Stimulated activated CD4-positive, alpha-beta T cell treated with anti-CD3 and anti-CD28 coated beads, Interleukin-15, amount 100 ng/mL, for 48 hours (primary cell): ENCODE measurements around the gene CTNNBL1.

Experiments used
- DNase-seq, 2 donors: peaks; one replicate each; pipeline ENCODE4 v3.0.0-alpha.2; 2020; ENCODE audit warnings: low read depth in 2 of 2

The CTNNBL1 gene

DNA sequence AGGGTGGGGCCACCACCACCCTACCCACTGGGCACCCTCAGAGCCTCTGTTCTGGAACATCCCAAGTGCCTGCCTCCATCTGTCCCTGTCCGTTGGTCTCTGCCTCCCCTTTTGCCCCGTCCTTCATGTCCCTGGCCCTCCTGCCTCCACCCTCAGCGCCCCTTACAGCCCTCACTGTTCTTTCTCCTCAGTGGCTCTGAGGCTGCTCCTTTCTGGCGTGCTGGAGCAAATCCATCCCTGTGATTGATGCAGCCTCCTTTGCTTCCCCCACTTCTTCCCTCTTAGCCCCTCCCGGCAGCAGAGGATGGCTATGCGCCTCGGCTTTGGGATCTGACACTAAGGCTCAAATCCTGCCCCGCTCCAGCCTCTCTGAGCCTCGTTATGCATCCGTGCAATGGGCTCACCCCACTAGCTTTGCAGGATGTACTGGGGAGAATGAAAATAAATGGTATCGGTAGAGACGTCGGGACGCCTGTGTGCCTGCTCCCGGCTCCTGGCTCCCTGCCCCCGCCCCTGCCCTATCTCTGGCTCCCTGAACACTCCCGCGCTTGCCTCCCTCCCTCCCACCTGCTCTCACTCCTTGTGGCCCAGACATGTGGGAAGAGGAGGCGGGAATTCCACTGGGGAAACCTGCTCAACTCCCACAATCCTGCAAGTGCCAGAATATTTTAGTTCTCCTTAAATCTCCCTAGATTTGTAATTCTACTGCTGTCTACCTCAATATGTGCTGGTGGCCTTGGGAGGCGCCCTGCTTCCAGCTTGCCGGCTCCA lies 222.2 kb downstream of the CTNNBL1 start:
- no peak for DNase-seq

DNA sequence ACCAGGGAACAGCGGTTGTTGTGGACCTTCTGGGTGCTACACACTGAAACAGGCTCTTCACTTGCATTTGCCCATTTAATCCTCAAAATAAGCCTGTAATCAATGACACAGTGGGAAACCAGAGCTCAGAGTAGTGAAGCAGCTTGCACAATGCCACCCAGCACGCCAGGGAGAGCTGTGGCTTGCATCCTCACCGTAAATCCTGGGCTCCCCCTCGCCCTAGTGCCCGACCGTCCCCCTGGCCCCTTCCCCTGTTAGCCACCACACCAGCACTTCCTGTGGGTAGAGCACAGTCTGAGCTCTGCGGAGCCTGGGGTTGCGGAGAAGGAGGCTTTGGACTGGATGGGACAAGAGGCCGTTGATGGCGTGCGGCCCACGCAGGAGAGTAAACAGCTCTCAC lies 223.6 kb downstream of the CTNNBL1 start:
- no peak for DNase-seq

DNA sequence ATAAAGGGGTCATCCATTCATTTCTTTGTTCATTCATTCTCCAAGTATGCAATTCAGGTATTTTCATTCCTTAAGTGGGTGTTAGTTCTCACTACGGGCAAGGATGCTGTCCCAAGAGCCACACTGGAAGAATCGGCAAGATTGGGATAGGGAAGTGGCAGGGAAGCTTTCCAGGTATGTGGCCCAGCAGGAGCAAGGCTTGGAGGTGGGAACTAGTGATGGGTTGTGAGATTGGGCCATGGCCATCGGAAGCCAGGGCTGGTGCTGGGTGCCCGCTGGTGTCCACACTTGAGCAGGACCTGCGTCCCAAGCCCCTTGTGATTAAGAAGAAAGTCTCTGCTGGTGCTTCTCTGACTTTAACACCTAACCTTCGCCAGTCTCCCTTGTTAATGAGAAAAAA lies 224.2 kb downstream of the CTNNBL1 start:
- DNase-seq = no peak

DNA sequence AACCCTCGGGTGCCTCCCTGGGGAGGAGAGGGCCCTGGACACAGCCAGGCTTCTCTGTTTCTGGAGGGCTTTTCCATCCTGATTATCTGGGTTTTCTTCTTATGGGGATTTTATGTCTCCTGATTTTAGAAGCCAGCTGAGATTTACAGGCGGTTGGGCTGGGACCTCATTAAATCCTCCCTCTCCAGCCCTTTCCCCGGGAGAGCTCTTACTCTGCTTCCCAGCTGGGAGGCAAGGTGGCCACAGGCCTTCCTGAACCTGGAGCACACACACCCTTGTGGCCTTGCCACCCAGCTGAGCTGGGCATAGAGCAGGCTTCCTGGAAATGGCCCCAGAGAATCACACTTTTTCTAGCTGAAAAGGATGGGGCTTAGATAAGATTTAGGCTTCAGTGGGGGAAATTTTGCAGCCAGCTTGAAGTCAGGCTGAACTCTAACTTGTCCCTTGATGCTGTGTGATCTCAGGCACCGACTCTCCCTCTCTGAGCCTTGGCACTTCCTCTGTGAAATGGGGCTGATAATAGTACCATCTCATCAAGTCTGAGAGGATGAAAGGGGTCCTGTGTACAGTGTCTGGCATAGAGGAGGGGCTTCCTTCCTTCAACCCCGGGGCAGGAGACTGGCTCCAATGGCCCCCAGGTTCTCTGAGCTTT lies 225.7 kb downstream of the CTNNBL1 start:
- no peak for DNase-seq

GRCh38 chr20:37920270-37920669 lies 226.4 kb downstream of the CTNNBL1 start:
- no peak for DNase-seq

- DNase-seq = no peak
Observed at GRCh38 chr20:37920679-37921322, 227.0 kb downstream of the CTNNBL1 start.

DNA sequence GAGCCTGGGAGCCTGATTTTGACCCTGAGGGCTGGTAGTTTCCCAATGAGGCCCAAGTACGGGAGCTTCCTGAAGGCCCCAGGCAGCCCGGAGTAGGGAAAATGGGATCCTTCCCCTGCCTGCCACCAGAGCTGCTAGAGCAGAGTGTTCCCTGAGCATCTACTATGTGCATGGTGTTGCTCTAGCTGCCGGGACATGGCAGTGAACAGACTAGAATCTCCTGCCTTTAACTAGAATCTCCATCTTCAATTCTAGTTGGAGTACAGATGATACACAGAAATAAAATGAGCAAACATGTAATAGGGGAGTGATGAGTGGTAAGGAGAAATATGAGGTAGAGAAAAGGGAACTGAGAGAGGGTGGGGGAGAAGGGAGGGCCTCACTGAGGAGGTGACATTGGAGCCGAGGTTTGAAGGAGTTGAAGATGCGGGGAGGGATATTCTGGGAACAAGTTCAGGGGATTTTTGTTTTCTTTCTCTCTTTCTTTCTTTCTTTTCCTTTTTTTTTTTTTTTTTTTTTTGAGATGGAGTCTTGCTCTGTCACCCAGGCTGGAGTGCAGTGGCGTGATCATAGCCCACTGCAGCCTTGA lies 227.6 kb downstream of the CTNNBL1 start:
- DNase-seq = no peak
